Effector memory CD4-positive, alpha-beta T cell (primary cell): Measurements from ENCODE around the gene SSU72.
"Not testable (repeated sequence)": the region's sequence is repeated elsewhere in the genome, so short reads cannot be mapped to it uniquely, and the experiment has no call there.

Source experiments
- DNase-seq, 3 donors: peaks; one replicate each; pipeline ENCODE4 v3.0.0-alpha.2; 2020
- H3K27ac ChIP-seq: 2 replicates; pipeline ENCODE4 v1.7.0; 2013; ENCODE audit warnings: mild to moderate bottlenecking, low read length, moderate library complexity; ENCODE audit not compliant: insufficient read depth, poor library complexity, severe bottlenecking
- H3K27me3 ChIP-seq: replicated peaks from 2 replicates; pipeline ENCODE4 v1.7.0; 2013; ENCODE audit warnings: mild to moderate bottlenecking, low read length; ENCODE audit not compliant: insufficient read depth, control insufficient read depth, poor library complexity, severe bottlenecking
- H3K36me3 ChIP-seq: 2 replicates; pipeline ENCODE4 v1.7.0; 2013; ENCODE audit warnings: mild to moderate bottlenecking, low read length, moderate library complexity; ENCODE audit not compliant: control insufficient read depth, insufficient read depth
- H3K4me1 ChIP-seq: 2 replicates; pipeline ENCODE4 v1.7.0; 2013; ENCODE audit warnings: low read length, mild to moderate bottlenecking; ENCODE audit not compliant: control insufficient read depth, insufficient read depth, poor library complexity, severe bottlenecking
- H3K4me3 ChIP-seq: 2 replicates; pipeline ENCODE4 v1.7.0; 2013; ENCODE audit warnings: low read length, low read depth, mild to moderate bottlenecking; ENCODE audit not compliant: insufficient read depth, poor library complexity, severe bottlenecking
- H3K9me3 ChIP-seq: 2 replicates; pipeline ENCODE4 v1.7.0; 2013; ENCODE audit warnings: mild to moderate bottlenecking, low read length, moderate library complexity; ENCODE audit not compliant: control insufficient read depth

The SSU72 gene

GRCh38 chr1:1596493-1597274 lies 22.0 kb upstream of the SSU72 start:
- no peak overlapping the region for H3K27ac ChIP-seq
- DNase-seq: no peak
- no peaks in the 10 kb centered on the region for H3K9me3 ChIP-seq
- no peak overlapping the region for H3K4me3 ChIP-seq
- peaks cover 3% of the 10 kb centered on the region for H3K4me1 ChIP-seq
- H3K27me3 ChIP-seq: no peaks in the 10 kb centered on the region
- H3K36me3 ChIP-seq: no peaks in the 10 kb centered on the region

DNA sequence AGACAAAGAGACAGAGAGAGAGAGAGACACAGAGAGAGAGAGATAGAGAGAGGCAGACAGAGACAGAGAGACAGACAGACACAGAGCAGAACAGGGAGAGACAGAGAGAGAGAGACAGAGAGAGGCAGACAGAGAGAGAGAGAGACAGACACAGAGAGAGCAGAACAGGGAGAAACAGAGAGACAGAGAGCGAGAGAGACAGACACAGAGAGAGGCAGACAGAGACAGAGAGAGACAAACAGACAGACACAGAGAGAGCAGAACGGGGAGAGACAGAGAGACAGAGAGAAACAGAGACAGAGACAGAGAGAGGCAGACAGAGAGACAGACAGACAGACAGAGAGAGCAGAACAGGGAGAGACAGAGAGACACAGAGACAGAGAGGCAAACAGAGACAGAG lies 20.7 kb upstream of the SSU72 start:
- DNase-seq, H3K4me3 ChIP-seq, H3K27me3 ChIP-seq, H3K36me3 ChIP-seq, H3K27ac ChIP-seq, H3K4me1 ChIP-seq, H3K9me3 ChIP-seq: not testable (repeated sequence)

- no peak overlapping the region for H3K4me3 ChIP-seq
- no peaks in the 10 kb centered on the region for H3K27me3 ChIP-seq
These were observed 20.1 kb upstream of the SSU72 start for GRCh38 chr1:1594602-1595260.

DNA sequence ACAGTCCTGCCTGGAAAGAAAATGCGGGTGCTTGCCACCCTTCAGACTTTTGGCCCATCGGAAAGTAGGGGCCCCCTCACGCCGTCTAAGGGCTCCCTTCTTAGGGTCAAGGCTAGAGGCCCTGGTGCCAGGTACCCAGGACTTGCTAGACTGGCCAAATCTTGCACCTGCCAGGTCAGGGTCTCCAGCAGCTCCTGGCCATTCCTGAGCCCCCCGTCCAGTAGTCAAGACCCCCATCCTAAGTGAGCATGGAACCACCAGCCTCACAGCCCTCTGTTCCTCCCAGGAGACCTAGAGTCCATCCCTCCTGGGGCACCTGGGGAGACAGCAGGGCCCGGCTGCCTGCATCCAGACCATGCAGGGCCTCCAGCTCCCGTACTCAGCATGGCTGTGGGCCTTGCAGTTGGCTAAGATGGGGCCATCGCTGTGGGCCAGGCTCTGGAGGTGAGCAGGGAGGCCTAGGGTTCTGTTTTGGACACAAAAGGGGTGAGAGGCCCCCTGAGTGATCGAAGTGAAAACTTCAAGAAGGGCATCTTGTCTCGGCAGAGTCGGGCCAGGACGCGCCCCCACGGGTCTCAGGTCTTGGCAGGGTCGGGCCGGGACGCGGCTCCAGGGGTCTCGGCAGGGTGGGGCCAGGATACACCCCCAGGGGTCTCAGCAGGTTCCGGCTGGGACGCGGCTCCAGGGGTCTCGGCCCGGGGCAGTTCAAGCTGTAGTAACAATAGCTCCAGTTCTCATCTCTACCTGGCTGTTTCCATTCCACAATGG lies 19.4 kb upstream of the SSU72 start:
- Histone ChIP-seq H3K27me3 (no peaks in the 10 kb centered on the region), H3K4me3 (no peak overlapping the region), H3K36me3 (no peaks in the 10 kb centered on the region), H3K27ac (no peak overlapping the region), H3K9me3 (no peaks in the 10 kb centered on the region), H3K4me1 (no peaks in the 10 kb centered on the region)
- DNase-seq: no peak

More at GRCh38 chr1:1594602-1595260, 20.1 kb upstream of the SSU72 start:
- H3K27ac ChIP-seq: no peak overlapping the region
- no peaks in the 10 kb centered on the region for H3K36me3 ChIP-seq
- no peak for DNase-seq
- peaks cover 3% of the 10 kb centered on the region for H3K4me1 ChIP-seq
- no peaks in the 10 kb centered on the region for H3K9me3 ChIP-seq

DNA sequence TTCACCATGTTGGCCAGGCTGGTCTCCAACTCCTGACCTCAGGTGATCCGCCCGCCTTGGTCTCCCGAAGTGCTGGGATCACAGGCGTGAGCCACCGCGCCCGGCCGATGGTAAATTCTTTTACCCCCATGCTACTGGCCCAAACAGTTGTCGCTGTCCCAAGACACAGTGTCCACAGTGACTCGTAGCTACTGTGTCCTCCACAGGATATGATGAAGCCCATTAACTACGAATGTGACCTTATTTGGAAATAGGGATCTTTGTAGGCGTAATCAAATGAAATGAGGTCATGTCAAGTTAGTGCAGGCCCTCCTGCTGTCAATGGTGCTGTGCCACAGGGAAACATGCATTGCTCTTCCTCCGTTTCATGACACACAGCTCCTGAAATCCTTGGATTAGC lies 16.8 kb upstream of the SSU72 start:
- no peaks in the 10 kb centered on the region for H3K4me1 ChIP-seq
- no peaks in the 10 kb centered on the region for H3K36me3 ChIP-seq
- DNase-seq: no peak
- no peaks in the 10 kb centered on the region for H3K9me3 ChIP-seq
- H3K4me3 ChIP-seq: no peak overlapping the region
- H3K27ac ChIP-seq: no peak overlapping the region
- no peaks in the 10 kb centered on the region for H3K27me3 ChIP-seq

DNA sequence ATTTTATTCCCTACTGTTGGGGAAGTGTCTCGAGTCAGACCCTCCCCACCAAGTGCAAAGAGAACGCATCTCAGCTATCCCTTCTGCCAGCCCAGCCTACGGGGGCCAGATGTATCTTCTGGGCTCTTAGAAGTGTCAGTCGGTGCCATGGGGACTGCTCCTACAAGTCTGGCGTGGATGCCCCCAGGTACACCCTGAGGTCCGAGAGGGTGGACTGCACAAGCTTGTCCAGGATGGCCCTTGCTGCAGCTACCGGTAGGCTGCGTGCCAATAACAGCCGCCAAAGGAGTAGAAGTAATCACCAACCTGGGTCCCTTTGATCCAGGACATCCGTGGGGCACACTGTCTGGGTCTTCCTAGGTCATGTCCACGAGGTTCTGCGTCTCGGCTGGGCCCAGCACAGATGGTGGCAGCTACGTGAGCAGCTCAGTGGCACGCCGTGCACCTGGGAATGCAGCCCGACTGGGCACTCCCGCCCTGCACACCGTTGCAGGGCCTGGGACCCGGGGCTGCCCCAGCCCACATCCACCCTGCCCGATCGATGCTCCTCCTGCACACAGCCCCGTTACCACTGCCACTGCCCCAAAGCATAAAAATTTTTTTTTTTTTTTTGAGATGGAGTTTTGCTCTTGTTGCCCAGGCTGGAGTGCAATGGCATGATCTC lies 8.8 kb upstream of the SSU72 start:
- DNase-seq: no peak
- Histone ChIP-seq H3K9me3 (no peaks in the 10 kb centered on the region), H3K27me3 (no peaks in the 10 kb centered on the region), H3K4me3 (no peak overlapping the region), H3K27ac (no peak overlapping the region), H3K4me1 (no peaks in the 10 kb centered on the region), H3K36me3 (no peaks in the 10 kb centered on the region)

DNA sequence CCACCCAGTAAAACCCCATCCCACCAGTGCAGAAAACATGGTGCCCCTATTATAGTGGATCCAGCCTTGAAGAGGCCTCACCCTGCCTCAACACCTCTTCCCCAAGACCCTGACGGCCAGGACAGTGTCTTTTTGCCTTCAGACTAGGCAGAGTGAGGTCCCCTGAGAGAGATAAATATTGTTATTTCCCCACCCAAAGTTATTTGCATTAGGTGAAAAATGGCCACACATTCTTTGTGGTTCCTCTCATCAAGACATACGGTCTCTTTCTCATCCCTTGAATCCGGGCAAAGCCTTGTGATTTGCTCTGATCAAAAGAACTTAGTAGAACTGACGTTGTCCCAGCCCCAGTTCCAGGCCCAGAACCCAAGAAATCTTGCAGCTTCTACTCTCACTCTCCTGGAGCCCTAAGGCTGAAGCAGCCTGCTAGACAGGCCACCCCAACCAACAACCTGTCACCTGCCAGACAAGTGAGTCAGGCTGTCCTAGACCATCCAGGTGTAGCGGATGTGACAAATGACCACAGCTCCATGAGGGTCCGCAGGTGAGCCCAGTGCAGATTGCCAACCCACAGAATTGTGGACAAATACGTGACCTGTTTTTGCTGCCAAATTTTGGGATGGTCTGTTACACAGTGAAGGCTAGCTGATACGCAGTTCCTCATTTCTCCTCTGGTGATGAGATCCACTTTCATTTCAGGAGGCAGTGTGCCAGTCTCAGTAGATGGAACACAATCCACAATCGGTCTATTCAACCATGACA lies 8.1 kb upstream of the SSU72 start:
- no peaks in the 10 kb centered on the region for H3K36me3 ChIP-seq
- H3K4me3 ChIP-seq: no peak overlapping the region
- no peak overlapping the region for H3K27ac ChIP-seq
- H3K4me1 ChIP-seq: no peaks in the 10 kb centered on the region
- no peaks in the 10 kb centered on the region for H3K9me3 ChIP-seq
- DNase-seq: no peak
- no peaks in the 10 kb centered on the region for H3K27me3 ChIP-seq

GRCh38 chr1:1578371-1578940 lies 3.8 kb upstream of the SSU72 start:
- no peaks in the 10 kb centered on the region for H3K36me3 ChIP-seq
- no peak overlapping the region for H3K4me3 ChIP-seq
- no peaks in the 10 kb centered on the region for H3K9me3 ChIP-seq
- no peak overlapping the region for H3K27ac ChIP-seq
- peaks cover 7% of the 10 kb centered on the region for H3K4me1 ChIP-seq
- no peak for DNase-seq
- no peaks in the 10 kb centered on the region for H3K27me3 ChIP-seq

- Histone ChIP-seq H3K27me3 (no peaks in the 10 kb centered on the region), H3K36me3 (no peaks in the 10 kb centered on the region), H3K4me3 (no peak overlapping the region), H3K9me3 (no peaks in the 10 kb centered on the region), H3K27ac (no peak overlapping the region), H3K4me1 (peaks cover 7% of the 10 kb centered on the region)
- DNase-seq: no peak
These were observed 2.8 kb upstream of the SSU72 start for GRCh38 chr1:1577367-1578011.
